ENCODE results near the gene RRP9.

RRP9 gene

GRCh38 chr3:51897391-51897790 lies 44.3 kb downstream of the RRP9 start:
- Histone ChIP-seq H3K4me3 (ENCODE audit: low read length, poor library complexity, severe bottlenecking) (no peak overlapping the region), H3K9ac (ENCODE audit: low read depth, low read length, poor library complexity, severe bottlenecking) (no peak overlapping the region), H4K20me1 (ENCODE audit: insufficient read depth, low read length, poor library complexity, severe bottlenecking) (no peaks in the 10 kb centered on the region), H3K4me1 (ENCODE audit: insufficient read depth, low read length, poor library complexity, severe bottlenecking) (no peaks in the 10 kb centered on the region), H3K79me2 (ENCODE audit: insufficient read depth, low read length) (no peaks in the 10 kb centered on the region), H2AFZ (ENCODE audit: low read length) (no peak overlapping the region), H3K4me2 (ENCODE audit: low read depth, low read length, poor library complexity, severe bottlenecking) (no peak overlapping the region), H3K9me2 (replicated peaks; ENCODE audit: low read depth, low read length) (no peaks in the 10 kb centered on the region), H3K9me3 (ENCODE audit: insufficient read depth, low read depth, low read length) (no peaks in the 10 kb centered on the region), H3K36me3 (ENCODE audit: insufficient read depth, low read length) (no peaks in the 10 kb centered on the region), H3F3A (ENCODE audit: low read depth) (no peaks in the 10 kb centered on the region), H3K27me3 (ENCODE audit: insufficient read depth, low read length, poor library complexity, severe bottlenecking) (no peaks in the 10 kb centered on the region)
- TF ChIP-seq EZH2phosphoT487 (IDR thresholded peaks at IDR 0.05; ENCODE audit: borderline replicate concordance), result no peak
- TF ChIP-seq, protein P1, sequence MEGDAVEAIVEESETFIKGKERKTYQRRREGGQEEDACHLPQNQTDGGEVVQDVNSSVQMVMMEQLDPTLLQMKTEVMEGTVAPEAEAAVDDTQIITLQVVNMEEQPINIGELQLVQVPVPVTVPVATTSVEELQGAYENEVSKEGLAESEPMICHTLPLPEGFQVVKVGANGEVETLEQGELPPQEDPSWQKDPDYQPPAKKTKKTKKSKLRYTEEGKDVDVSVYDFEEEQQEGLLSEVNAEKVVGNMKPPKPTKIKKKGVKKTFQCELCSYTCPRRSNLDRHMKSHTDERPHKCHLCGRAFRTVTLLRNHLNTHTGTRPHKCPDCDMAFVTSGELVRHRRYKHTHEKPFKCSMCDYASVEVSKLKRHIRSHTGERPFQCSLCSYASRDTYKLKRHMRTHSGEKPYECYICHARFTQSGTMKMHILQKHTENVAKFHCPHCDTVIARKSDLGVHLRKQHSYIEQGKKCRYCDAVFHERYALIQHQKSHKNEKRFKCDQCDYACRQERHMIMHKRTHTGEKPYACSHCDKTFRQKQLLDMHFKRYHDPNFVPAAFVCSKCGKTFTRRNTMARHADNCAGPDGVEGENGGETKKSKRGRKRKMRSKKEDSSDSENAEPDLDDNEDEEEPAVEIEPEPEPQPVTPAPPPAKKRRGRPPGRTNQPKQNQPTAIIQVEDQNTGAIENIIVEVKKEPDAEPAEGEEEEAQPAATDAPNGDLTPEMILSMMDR (conservative IDR thresholded peaks at IDR 0.05; ENCODE audit: low read length), result no peak

DNA sequence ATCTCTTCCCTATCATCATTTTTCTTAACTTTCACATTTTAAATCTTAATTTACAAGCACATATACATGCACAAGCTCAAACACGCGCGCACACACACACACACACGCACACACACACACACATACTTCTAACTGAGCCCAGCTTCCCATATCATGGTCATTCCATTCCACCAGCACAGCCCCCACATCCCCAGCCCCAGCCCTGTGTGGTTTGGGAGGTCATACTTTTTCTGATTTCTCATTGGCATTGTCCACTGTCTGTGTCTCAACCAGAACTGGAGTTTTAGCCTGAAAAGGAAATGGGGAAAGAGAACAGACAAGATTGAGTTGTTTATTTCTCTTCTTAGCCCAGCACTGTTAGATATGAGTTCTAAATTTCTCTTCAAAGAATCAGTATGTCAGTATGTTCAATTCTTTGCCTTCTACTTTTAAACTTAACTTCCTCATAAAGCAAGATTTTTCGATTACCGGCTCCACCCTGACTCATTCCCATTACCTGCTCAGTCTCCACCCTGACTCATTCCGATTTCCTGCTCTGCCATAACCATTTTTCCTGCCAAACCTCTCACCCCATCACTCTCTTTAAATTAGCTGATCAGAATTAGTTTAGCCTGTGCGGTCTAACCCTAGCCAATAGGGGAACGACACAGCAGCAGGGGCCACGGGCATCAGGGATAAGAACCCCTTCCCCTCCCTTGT lies 44.9 kb downstream of the RRP9 start:
- H3K79me2 ChIP-seq (ENCODE audit: insufficient read depth, low read length), result no peaks in the 10 kb centered on the region
- no peaks in the 10 kb centered on the region for H4K20me1 ChIP-seq (ENCODE audit: insufficient read depth, low read length, poor library complexity, severe bottlenecking)
- no peak overlapping the region for H3K4me2 ChIP-seq (ENCODE audit: low read depth, low read length, poor library complexity, severe bottlenecking)
- H2AFZ ChIP-seq (ENCODE audit: low read length), result no peak overlapping the region
- H3K9ac ChIP-seq (ENCODE audit: low read depth, low read length, poor library complexity, severe bottlenecking), result no peak overlapping the region
- peaks cover 6% of the 10 kb centered on the region for H3K4me1 ChIP-seq (ENCODE audit: insufficient read depth, low read length, poor library complexity, severe bottlenecking)
- no peaks in the 10 kb centered on the region for H3F3A ChIP-seq (ENCODE audit: low read depth)
- no peaks in the 10 kb centered on the region for H3K9me3 ChIP-seq (ENCODE audit: insufficient read depth, low read depth, low read length)
- TF ChIP-seq EZH2phosphoT487 (IDR thresholded peaks at IDR 0.05; ENCODE audit: borderline replicate concordance), result no peak
- TF ChIP-seq, protein P1 (conservative IDR thresholded peaks at IDR 0.05; ENCODE audit: low read length), result no peak
- H3K36me3 ChIP-seq (ENCODE audit: insufficient read depth, low read length), result no peaks in the 10 kb centered on the region
- no peak overlapping the region for H3K4me3 ChIP-seq (ENCODE audit: low read length, poor library complexity, severe bottlenecking)
- no peaks in the 10 kb centered on the region for H3K9me2 ChIP-seq (replicated peaks; ENCODE audit: low read depth, low read length)
- H3K27me3 ChIP-seq (ENCODE audit: insufficient read depth, low read length, poor library complexity, severe bottlenecking), result no peaks in the 10 kb centered on the region

GRCh38 chr3:51894939-51895338 lies 46.8 kb downstream of the RRP9 start:
- Histone ChIP-seq H3F3A (ENCODE audit: low read depth) (no peaks in the 10 kb centered on the region), H3K4me3 (ENCODE audit: low read length, poor library complexity, severe bottlenecking) (no peak overlapping the region), H4K20me1 (ENCODE audit: insufficient read depth, low read length, poor library complexity, severe bottlenecking) (no peaks in the 10 kb centered on the region), H3K79me2 (ENCODE audit: insufficient read depth, low read length) (no peaks in the 10 kb centered on the region), H3K4me1 (ENCODE audit: insufficient read depth, low read length, poor library complexity, severe bottlenecking) (peaks cover 13% of the 10 kb centered on the region), H3K9me3 (ENCODE audit: insufficient read depth, low read depth, low read length) (no peaks in the 10 kb centered on the region), H3K27me3 (ENCODE audit: insufficient read depth, low read length, poor library complexity, severe bottlenecking) (no peaks in the 10 kb centered on the region), H3K36me3 (ENCODE audit: insufficient read depth, low read length) (no peaks in the 10 kb centered on the region), H2AFZ (ENCODE audit: low read length) (no peak overlapping the region), H3K4me2 (ENCODE audit: low read depth, low read length, poor library complexity, severe bottlenecking) (no peak overlapping the region), H3K9ac (ENCODE audit: low read depth, low read length, poor library complexity, severe bottlenecking) (no peak overlapping the region), H3K9me2 (replicated peaks; ENCODE audit: low read depth, low read length) (no peaks in the 10 kb centered on the region)
- TF ChIP-seq, protein P1 (conservative IDR thresholded peaks at IDR 0.05; ENCODE audit: low read length), result no peak
- no peak for TF ChIP-seq EZH2phosphoT487 (IDR thresholded peaks at IDR 0.05; ENCODE audit: borderline replicate concordance)

Measured in Loucy (cell line).